ENCODE results near the gene IRF9.

DNA sequence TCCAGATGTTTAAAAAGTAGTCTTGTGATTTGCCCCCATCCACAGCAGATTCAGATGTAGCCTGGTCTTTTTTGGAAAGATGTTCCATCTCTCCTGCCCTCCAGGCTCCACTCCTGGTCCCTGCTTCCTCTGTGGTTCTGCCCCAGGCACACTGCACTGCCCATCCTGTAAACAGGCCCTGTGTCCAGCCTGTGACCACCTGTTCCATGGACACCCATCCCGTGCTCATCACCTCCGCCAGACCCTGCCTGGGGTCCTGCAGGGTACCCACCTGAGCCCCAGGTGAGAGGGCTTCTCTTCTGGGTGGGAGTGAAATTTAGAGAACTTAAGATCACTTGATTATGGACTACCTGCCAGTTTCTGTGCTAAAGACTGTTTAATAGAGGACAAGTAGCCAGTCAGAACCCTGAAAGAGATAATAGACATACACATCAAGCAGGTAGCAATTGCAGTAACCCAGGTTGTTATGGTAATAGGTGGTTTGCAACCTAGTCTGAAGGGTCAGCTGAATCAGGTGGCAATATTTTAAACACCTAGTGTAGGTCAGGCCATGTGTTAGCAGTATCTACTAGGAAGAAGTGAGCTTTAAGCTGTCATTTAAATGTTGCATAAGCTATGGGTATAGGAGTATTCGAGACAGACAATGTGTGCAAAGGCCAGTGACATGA lies 11.6 kb upstream of the IRF9 start:
- TF ChIP-seq ETV6 (CRISPR knock-in tag; IDR thresholded peaks at IDR 0.05): no peak
- TF ChIP-seq, protein P1, sequence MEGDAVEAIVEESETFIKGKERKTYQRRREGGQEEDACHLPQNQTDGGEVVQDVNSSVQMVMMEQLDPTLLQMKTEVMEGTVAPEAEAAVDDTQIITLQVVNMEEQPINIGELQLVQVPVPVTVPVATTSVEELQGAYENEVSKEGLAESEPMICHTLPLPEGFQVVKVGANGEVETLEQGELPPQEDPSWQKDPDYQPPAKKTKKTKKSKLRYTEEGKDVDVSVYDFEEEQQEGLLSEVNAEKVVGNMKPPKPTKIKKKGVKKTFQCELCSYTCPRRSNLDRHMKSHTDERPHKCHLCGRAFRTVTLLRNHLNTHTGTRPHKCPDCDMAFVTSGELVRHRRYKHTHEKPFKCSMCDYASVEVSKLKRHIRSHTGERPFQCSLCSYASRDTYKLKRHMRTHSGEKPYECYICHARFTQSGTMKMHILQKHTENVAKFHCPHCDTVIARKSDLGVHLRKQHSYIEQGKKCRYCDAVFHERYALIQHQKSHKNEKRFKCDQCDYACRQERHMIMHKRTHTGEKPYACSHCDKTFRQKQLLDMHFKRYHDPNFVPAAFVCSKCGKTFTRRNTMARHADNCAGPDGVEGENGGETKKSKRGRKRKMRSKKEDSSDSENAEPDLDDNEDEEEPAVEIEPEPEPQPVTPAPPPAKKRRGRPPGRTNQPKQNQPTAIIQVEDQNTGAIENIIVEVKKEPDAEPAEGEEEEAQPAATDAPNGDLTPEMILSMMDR (IDR thresholded peaks at IDR 0.05): no peak
- no peak for TF ChIP-seq NR3C1 (CRISPR knock-in tag; conservative IDR thresholded peaks at IDR 0.05; ENCODE audit: low read depth)
- no peak for TF ChIP-seq ZNF317 (CRISPR knock-in tag; IDR thresholded peaks at IDR 0.05; ENCODE audit: borderline replicate concordance, low read depth)

Measured in WTC11 (cell line).